MM.1S (cell line): ENCODE data around the gene SUPT16H.

Experiments
- DNase-seq: peaks from one replicate; pipeline ENCODE4 v3.0.0-alpha.2; 2015
- H2AFZ ChIP-seq: fragments of 300-600 bp; sonication (generic); 2 replicates; pipeline ENCODE4 v1.6.0; 2016; ENCODE audit warnings: antibody characterized with exemption, low read length
- H3F3A ChIP-seq: fragments of 300-600 bp; sonication (generic); 2 replicates; pipeline ENCODE4 v1.6.1; 2016; ENCODE audit warnings: mild to moderate bottlenecking, antibody characterized with exemption, low read length, moderate library complexity, mixed read lengths; ENCODE audit not compliant: insufficient read depth
- H3K27ac ChIP-seq: fragments of 300-600 bp; sonication (generic); 2 replicates; pipeline ENCODE4 v1.5.1; 2016; ENCODE audit warnings: mild to moderate bottlenecking, low read length
- H3K27me3 ChIP-seq: fragments of 300-600 bp; sonication (generic); replicated peaks from 2 replicates; pipeline ENCODE4 v1.6.0; 2016; ENCODE audit warnings: low read length; ENCODE audit not compliant: insufficient read depth
- H3K36me3 ChIP-seq: fragments of 300-600 bp; sonication (generic); replicated peaks from 2 replicates; pipeline ENCODE4 v1.6.1; 2016; ENCODE audit warnings: mild to moderate bottlenecking, low read length, mixed read lengths; ENCODE audit not compliant: insufficient read depth
- H3K4me1 ChIP-seq: fragments of 300-600 bp; sonication (generic); 2 replicates; pipeline ENCODE4 v1.6.1; 2016; ENCODE audit warnings: low read length, mixed read lengths
- H3K4me2 ChIP-seq: fragments of 300-600 bp; sonication (generic); 2 replicates; pipeline ENCODE4 v1.6.0; 2016; ENCODE audit warnings: low read depth, low read length
- H3K4me3 ChIP-seq: fragments of 300-600 bp; sonication (generic); 2 replicates; pipeline ENCODE4 v1.5.1; 2016; ENCODE audit warnings: low read length, mixed read lengths
- H3K79me2 ChIP-seq: fragments of 300-600 bp; sonication (generic); 2 replicates; pipeline ENCODE4 v1.6.1; 2016; ENCODE audit warnings: mixed run types, low read length, mixed read lengths
- H3K9ac ChIP-seq: fragments of 300-600 bp; sonication (generic); 2 replicates; pipeline ENCODE4 v1.6.1; 2016; ENCODE audit warnings: low read length, mixed read lengths
- H3K9me2 ChIP-seq: fragments of 300-600 bp; sonication (generic); replicated peaks from 2 replicates; pipeline ENCODE4 v1.6.1; 2016; ENCODE audit warnings: mild to moderate bottlenecking, low read length, mixed read lengths; ENCODE audit not compliant: insufficient read depth
- H3K9me3 ChIP-seq: fragments of 300-600 bp; sonication (generic); replicated peaks from 2 replicates; pipeline ENCODE4 v1.6.1; 2016; ENCODE audit warnings: mild to moderate bottlenecking, low read length, mixed read lengths; ENCODE audit not compliant: insufficient read depth
- H4K20me1 ChIP-seq: fragments of 300-600 bp; sonication (generic); 2 replicates; pipeline ENCODE4 v1.6.1; 2016; ENCODE audit warnings: mild to moderate bottlenecking, low read length, moderate library complexity, mixed read lengths; ENCODE audit not compliant: insufficient read depth
- EZH2 ChIP-seq: fragments of 300-600 bp; sonication (generic); optimal IDR thresholded peaks from 2 replicates; pipeline ENCODE3; 2017; ENCODE audit warnings: low read depth, mild to moderate bottlenecking, antibody characterized with exemption, low read length, mixed read lengths
- EZH2phosphoT487 ChIP-seq: fragments of 300-600 bp; sonication (generic); IDR thresholded peaks from 2 replicates; pipeline ENCODE4 v1.6.1; 2018; ENCODE audit warnings: antibody characterized with exemption, low read length
- TF ChIP-seq, protein P1 (sequence below): fragments of 300-600 bp; sonication (generic); IDR thresholded peaks from 2 replicates; pipeline ENCODE4 v1.5.1; 2016; ENCODE audit warnings: antibody characterized with exemption, low read length, mixed read lengths

Gene SUPT16H

DNA sequence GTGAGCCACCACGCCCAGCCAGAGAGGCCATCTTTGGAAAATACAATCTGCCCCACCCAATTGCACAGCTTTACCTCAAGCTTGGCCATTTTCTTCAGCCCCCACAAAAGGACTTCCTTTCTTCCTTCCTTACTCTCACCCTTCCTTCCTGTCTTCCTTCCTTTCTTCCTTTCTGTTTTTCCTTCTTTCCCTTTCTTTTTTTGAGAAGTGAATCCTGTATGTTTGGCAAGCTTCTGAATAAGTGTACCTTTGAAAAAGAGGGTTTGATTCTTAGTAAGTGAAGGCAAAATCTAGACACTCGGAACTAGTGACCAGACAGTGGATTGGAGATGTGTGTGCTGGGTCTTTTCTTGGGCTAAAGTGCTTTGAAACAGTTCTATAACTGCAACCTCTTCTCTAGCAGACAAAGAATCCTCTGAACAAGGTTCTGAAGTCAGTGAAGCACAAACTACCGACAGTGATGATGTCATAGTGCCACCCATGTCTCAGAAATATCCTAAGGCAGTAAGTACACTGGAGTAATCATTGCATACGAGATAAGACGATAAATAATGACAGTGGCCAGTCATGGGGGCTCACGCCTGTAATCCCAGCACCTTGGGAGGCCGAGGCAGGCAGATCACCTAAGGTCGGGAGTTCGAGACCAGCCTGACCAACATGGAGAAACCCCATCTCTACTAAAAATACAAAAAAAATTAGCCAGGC, 49.5 kb downstream of the SUPT16H start:
- TF ChIP-seq, protein P1, sequence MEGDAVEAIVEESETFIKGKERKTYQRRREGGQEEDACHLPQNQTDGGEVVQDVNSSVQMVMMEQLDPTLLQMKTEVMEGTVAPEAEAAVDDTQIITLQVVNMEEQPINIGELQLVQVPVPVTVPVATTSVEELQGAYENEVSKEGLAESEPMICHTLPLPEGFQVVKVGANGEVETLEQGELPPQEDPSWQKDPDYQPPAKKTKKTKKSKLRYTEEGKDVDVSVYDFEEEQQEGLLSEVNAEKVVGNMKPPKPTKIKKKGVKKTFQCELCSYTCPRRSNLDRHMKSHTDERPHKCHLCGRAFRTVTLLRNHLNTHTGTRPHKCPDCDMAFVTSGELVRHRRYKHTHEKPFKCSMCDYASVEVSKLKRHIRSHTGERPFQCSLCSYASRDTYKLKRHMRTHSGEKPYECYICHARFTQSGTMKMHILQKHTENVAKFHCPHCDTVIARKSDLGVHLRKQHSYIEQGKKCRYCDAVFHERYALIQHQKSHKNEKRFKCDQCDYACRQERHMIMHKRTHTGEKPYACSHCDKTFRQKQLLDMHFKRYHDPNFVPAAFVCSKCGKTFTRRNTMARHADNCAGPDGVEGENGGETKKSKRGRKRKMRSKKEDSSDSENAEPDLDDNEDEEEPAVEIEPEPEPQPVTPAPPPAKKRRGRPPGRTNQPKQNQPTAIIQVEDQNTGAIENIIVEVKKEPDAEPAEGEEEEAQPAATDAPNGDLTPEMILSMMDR, result no peak
- TF ChIP-seq EZH2phosphoT487, result no peak
- no peak for TF ChIP-seq EZH2
- H3K27me3 ChIP-seq, result no peaks in the 10 kb centered on the region
- H3K9me3 ChIP-seq, result no peaks in the 10 kb centered on the region
- no peaks in the 10 kb centered on the region for H3K9me2 ChIP-seq
- no peaks in the 10 kb centered on the region for H4K20me1 ChIP-seq
- no peak overlapping the region for H3K27ac ChIP-seq
- H3F3A ChIP-seq, result no peaks in the 10 kb centered on the region
- no peak overlapping the region for H3K9ac ChIP-seq
- DNase-seq, result no peak
- no peaks in the 10 kb centered on the region for H3K36me3 ChIP-seq
- H3K79me2 ChIP-seq, result no peaks in the 10 kb centered on the region
- H3K4me2 ChIP-seq, result no peak overlapping the region
- 0 out of 2 replicates have a peak, but pooled peaks cover 5% of the 10 kb centered on the region for H3K4me1 ChIP-seq
- no peak overlapping the region for H3K4me3 ChIP-seq
- no peak overlapping the region for H2AFZ ChIP-seq

DNA sequence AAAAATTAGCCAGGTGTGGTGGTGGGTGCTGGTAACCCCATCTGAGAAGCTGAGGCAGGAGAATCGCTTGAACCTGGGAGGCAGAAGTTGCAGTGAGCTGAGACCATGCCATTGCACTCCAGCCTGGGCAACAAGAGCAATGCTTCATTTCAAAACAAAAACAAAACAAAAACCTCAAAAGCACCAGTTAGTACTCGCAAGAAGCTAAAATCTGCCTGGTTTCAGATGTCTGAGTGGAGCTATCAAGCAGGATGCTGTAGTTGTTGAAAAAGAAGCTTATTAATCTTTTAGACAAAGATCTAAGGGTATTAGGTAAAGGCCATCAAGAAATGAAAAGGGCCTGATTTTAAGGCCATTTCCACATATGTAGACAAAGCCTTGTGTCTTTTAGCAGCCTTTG, 50.9 kb downstream of the SUPT16H start:
- H2AFZ ChIP-seq, result no peak overlapping the region
- no peaks in the 10 kb centered on the region for H3K9me2 ChIP-seq
- DNase-seq, result peak; percentile 39
- H3K4me2 ChIP-seq, result peak overlapping the region; percentile 29; the same call in 1 of the 2 replicates
- no peaks in the 10 kb centered on the region for H3K9me3 ChIP-seq
- H3K79me2 ChIP-seq, result no peaks in the 10 kb centered on the region
- no peaks in the 10 kb centered on the region for H3F3A ChIP-seq
- H3K27ac ChIP-seq, result peak overlapping the region; percentile 18; the same call in 1 of the 2 replicates
- no peaks in the 10 kb centered on the region for H3K27me3 ChIP-seq
- H3K9ac ChIP-seq, result no peak overlapping the region
- 0 out of 2 replicates have a peak, but pooled peaks cover 5% of the 10 kb centered on the region for H3K4me1 ChIP-seq
- TF ChIP-seq, protein P1, result no peak
- no peak for TF ChIP-seq EZH2phosphoT487
- TF ChIP-seq EZH2, result no peak
- no peaks in the 10 kb centered on the region for H4K20me1 ChIP-seq
- no peak overlapping the region; the same call in 1 of the 2 replicates for H3K4me3 ChIP-seq
- no peaks in the 10 kb centered on the region for H3K36me3 ChIP-seq

DNA sequence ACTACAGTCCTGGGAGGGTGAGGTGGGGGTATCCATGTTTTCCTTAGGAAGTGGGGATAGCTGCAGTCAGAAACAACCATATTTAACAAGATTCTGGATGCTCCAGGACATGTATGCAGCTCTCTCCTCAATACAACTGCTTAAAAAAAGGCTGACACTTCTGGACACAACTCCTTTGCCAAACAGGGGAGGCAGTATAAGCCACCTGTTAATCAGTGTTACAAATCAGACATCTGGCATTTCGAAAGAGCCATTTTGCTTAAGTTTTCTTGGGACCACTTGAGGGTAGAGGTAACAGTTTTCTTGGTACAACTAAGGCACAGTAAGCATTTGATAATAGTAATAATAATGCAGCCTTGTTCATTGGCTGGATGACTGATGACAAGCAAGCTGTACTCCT, 56.8 kb downstream of the SUPT16H start:
- no peak overlapping the region for H3K27ac ChIP-seq
- H2AFZ ChIP-seq, result no peak overlapping the region
- TF ChIP-seq, protein P1, result no peak
- TF ChIP-seq EZH2phosphoT487 (no peak), EZH2 (no peak)
- no peaks in the 10 kb centered on the region for H3F3A ChIP-seq
- H3K9me3 ChIP-seq, result no peaks in the 10 kb centered on the region
- H3K4me3 ChIP-seq, result no peak overlapping the region
- H4K20me1 ChIP-seq, result no peaks in the 10 kb centered on the region
- H3K9ac ChIP-seq, result no peak overlapping the region
- H3K36me3 ChIP-seq, result no peaks in the 10 kb centered on the region
- DNase-seq, result no peak
- H3K9me2 ChIP-seq, result no peaks in the 10 kb centered on the region
- H3K4me1 ChIP-seq, result no peaks in the 10 kb centered on the region
- H3K79me2 ChIP-seq, result no peaks in the 10 kb centered on the region
- H3K4me2 ChIP-seq, result no peak overlapping the region
- H3K27me3 ChIP-seq, result no peaks in the 10 kb centered on the region
